Endothelial cell of coronary artery (primary cell): Measurements from ENCODE around the gene ZNF296. TPM values are rescaled to one million over a fixed set of nuclear protein-coding genes. Genes with fewer than 3 reads are reported as not detected.

Source experiments
- total RNA-seq: library from RNA; depleted of rRNA; stranded (reverse); fragments of >200 nt; gene quantifications from 2 replicates; pipeline ENCODE4 v1.2.3, GENCODE V29; 2014

ZNF296 gene
- 0.09 TPM in 2 replicates for total RNA-seq

DNA sequence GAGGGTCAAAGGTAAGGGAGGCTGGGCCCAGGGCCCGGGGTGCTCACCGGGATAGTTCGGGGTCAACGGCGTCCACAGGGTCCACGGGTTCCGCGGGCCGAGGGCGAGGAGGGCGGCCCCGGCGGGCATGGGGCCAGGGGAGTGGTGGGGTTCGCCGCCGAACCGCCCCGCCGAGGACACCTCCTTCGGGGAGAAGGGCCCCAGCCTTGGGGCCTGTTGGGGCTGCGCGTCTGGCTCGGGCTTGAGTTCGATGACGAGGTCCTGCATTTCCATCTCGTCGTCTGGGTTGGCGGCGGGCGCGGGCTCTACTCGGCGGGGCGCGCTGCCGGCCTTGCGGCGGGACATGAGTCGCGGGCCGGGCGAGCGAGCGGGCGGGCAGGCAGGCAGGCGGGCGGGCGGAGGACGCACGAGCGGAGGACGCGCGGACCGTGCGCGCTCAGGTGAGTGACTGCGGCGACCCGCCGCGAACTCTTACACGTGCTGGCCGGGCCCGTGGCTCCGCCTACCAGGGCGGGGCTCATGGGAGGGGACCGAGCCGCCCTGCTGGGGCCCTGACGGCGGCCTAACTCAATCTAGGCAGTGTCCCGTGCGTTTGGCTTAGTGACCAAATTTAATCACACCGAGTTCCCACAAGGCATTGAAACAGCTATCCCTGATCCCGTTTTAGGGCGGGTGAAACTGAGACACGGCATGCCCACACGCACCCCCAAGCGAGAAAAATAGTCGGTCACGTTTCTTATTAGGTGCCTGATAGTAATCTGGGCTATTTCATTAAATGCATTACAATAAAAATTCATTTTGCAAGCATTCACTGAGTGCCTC is at the start of gene ZNF296:
Gene ZNF296, minus strand, starts transcription at position 450 of the 822 bp plus-strand sequence. Its CDS starts 105 bp downstream, at position 345.

DNA sequence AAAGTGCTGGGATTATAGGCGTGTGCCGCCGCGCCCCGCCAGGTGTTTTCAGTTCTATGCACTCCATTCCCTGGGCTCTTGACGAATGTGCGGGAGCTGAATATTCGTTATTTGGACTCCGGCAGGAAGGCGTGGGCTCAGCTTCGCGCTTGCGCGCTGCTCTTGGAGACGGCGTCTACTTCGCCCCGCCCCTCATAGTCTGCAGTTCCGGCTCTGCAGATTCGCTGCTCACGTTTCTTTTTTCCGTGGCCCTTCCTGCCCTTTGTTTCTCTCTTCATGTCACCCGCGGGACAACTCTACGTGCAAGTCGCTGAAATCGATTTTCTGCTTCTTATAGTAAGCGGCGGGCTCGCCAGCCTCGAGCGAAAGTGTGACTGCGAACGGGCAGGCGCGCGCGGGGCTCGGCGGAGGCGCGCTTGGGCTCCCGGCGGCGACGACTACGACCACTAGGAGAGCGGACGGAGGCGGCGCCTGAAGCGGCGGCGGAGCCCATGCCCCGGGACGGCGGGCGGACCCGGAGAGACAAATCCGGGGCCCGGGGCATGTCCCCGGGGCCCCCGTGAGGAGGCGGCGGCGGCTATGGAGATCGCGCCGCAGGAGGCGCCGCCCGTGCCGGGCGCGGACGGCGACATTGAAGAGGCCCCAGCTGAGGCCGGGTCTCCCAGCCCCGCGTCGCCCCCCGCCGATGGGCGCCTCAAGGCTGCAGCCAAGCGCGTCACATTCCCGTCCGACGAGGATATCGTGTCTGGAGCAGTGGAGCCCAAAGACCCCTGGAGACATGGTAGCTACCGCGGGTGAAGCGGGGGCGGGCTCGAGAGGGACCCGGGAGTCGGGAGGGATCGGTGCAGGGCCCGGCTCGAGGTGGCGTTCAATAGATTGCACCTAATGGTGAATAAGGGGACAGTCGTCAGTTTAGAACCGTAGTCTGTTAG is 16.7 kb upstream of the ZNF296 start, which contains the start of gene PPP1R37:
Gene PPP1R37, plus strand, starts transcription at position 433 of the 932 bp plus-strand sequence. Its CDS starts 147 bp downstream, at position 580.

DNA sequence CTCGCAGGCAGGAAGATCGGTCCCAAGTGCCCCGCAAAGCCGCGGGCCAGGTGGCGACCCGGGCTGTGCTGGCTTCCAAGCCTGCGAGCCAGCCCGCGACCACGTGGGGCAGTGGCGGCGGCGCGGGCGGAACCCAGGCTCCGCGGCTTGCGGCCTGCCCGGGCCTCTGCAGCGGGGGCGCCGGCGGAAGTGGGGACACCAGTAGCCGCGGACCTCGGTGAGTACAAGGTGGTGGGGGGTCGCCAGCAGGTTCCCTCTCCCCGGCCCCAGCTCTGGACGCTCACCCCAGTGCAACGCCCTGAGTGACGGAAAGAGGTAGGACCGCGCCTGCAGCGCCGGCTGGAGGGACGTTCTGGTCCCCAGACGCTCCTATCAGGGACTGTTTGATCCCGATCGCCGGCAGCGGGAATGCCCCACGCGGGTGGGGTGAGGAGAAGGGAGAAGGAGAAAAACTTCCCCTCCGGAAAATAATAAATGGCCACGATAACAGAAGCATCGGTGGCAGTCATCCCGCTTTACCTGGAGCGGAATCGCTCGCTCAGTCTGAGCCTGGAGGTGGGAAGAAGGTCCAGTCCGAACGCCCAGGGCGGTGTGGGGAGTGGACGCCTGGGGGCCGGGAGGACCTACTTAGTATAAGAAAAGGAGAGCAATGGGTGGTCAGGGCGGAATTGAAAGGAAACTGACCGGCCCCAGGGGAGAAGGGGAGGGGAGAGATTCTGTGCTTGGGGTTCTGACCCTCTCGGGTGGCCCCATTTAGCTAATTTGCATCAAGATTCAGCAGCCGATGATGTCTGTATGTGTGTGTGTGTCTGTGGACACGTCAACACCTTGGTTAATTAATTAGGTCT is 3.0 kb upstream of the ZNF296 start, which contains the start of gene GEMIN7:
Gene GEMIN7, plus strand, starts transcription at position 198 of the 848 bp plus-strand sequence. CDS start 10,855 bp downstream, outside the sequence.

DNA sequence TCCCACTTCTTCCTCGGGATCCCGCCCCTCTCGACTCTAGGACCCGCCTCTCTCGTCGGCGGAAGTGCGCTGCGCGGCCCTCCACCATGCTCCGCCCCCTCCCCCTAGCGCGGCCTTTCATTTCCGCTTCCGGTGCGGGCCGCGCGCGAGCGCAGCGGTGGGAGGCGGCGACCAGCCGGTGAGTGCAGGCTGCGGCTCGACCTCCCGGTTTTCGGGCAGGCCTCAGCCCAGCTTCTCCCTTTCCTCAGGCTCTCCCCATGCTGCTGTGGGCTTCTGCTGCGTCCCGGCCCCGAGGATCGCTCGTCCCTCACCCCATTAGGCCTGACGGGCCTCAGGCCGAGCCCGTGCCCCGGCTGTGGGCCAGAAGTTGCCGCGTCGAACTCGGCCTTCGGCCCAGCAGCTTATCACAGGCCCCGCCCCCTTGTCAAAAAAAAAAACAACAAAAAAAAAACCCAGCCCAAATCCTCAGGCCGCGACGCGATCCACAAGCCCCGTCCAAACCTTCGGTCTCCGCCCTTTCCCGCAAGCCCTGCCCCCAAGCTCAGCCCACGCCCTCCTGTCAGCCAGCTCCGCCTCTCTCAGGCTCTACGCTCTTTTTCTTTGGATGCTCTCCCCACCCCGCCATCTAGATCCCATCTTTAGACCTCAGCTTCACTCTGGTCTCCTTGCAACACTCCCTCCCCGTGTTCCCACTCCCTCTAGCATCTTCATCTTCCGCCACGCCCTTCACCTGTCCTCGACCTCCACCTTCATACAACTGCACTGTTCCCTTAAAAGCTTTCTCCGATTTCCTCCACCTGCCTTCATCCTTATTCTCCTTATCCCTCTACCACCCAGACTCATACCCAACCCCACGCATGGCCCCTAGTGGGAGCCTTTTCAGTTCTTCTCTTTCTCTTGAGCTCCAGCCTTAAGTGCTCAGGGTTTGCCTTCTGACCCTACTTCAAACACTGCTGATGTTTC is 37.1 kb downstream of the ZNF296 start, which contains the start of gene CLASRP:
Gene CLASRP, plus strand, starts transcription at position 115 of the 963 bp plus-strand sequence. CDS start 1,168 bp downstream, outside the sequence.

Other genes with a start within 250 kb of the ZNF296 start
- 90.7 and 110 TPM in 2 replicates for gene NECTIN2, start 230.2 kb downstream of the ZNF296 start, total RNA-seq
- 44.8 and 73.0 TPM in 2 replicates for gene TOMM40, start 185.2 kb downstream of the ZNF296 start, total RNA-seq
- 0.28 and 0.81 TPM in 2 replicates for gene APOE, start 170.7 kb downstream of the ZNF296 start, total RNA-seq
- 0.28 and 0.72 TPM in 2 replicates for gene APOC1, start 161.9 kb downstream of the ZNF296 start, total RNA-seq
- not detected in 2 replicates for gene APOC4, start 134.2 kb downstream of the ZNF296 start, total RNA-seq
- not detected in 2 replicates for gene APOC2, start 130.4 kb downstream of the ZNF296 start, total RNA-seq
- 31.9 and 40.3 TPM in 2 replicates for gene CLPTM1, start 121.1 kb downstream of the ZNF296 start, total RNA-seq
- 7.1 and 10.7 TPM in 2 replicates for gene RELB, start 75.0 kb downstream of the ZNF296 start, total RNA-seq
- 9.8 and 20.9 TPM in 2 replicates for gene CLASRP, start 37.4 kb downstream of the ZNF296 start, total RNA-seq
- gene GEMIN7, start 2.8 kb upstream of the ZNF296 start, total RNA-seq: 17.8 and 20.6 TPM in 2 replicates
- gene PPP1R37, start 16.7 kb upstream of the ZNF296 start, total RNA-seq: 23.1 and 25.9 TPM in 2 replicates
- gene NKPD1, start 84.5 kb upstream of the ZNF296 start, total RNA-seq: 0.09 and 0.19 TPM in 2 replicates
- gene TRAPPC6A, start 101.8 kb upstream of the ZNF296 start, total RNA-seq: 11.6 and 12.7 TPM in 2 replicates
- 2.2 and 3.9 TPM in 2 replicates for gene BLOC1S3, start 102.3 kb upstream of the ZNF296 start, total RNA-seq
- 0.66 and 2.1 TPM in 2 replicates for gene EXOC3L2, start 168.9 kb upstream of the ZNF296 start, total RNA-seq
- 10.4 and 18.9 TPM in 2 replicates for gene MARK4, start 174.8 kb upstream of the ZNF296 start, total RNA-seq
- not detected in 2 replicates for gene CKM, start 246.4 kb upstream of the ZNF296 start, total RNA-seq